Psoas muscle (tissue), 8 donors: ENCODE measurements around the gene CYP4F22. TPM values are rescaled to one million over a fixed set of nuclear protein-coding genes. Genes with fewer than 3 reads are reported as not detected.
"Not testable (repeated sequence)": the region's sequence is repeated elsewhere in the genome, so short reads cannot be mapped to it uniquely, and the experiment has no call there.

Experiments used
- ATAC-seq, 4 donors: fragments of 200-7000 bp; cut with Tn5 transposase; one replicate each; pipeline ENCODE4 v1.9.1; 2020; ENCODE audit warnings: moderate library complexity in 3 of 4, mild to moderate bottlenecking in 2 of 4
- DNase-seq, 2 donors: peaks; one replicate each; pipeline ENCODE4 v3.0.0-alpha.2; 2020
- H3K27ac ChIP-seq: fragments of 200-600 bp; one replicate; pipeline ENCODE4 v1.8.0; 2022
- H3K27me3 ChIP-seq, 3 donors: fragments of 200-600 bp in 1 of 3; one replicate each; pipeline versions ENCODE4 v1.6.1 to v1.8.0; 2013 to 2022; ENCODE audit warnings: low read length in 2 of 3, mild to moderate bottlenecking in 2 of 3, moderate library complexity in 1 of 3; ENCODE audit not compliant: insufficient read depth in 3 of 3
- H3K36me3 ChIP-seq, 2 donors: fragments of 200-600 bp in 1 of 2; one replicate each; pipeline versions ENCODE4 v1.6.1 to v1.8.0; 2013 to 2022; ENCODE audit warnings: low read depth in 1 of 2, mild to moderate bottlenecking in 1 of 2, moderate library complexity in 1 of 2; ENCODE audit not compliant: insufficient read depth in 1 of 2
- H3K4me1 ChIP-seq: fragments of 200-600 bp; one replicate; pipeline ENCODE4 v1.8.0; 2022
- H3K4me3 ChIP-seq: fragments of 200-600 bp; one replicate; pipeline ENCODE4 v1.8.0; 2022; ENCODE audit warnings: mild to moderate bottlenecking
- H3K9me3 ChIP-seq: fragments of 200-600 bp; one replicate; pipeline ENCODE4 v1.8.0; 2022
- WGBS, 3 donors: extraction: QIAGEN DNeasy Blood & Tissue Kit; methylation state at CpG; one replicate each; pipeline versions ENCODE4 v1.1.6 to v1.1.7; 2013; 5-methylcytosine and 5-hydroxymethylcytosine counted together
- intact Hi-C, 2 donors: fragments of 100-400 bp; cut with DNase I; formaldehyde crosslinking; loops; one replicate each; pipeline versions ENCODE4 v1.11.0 to v1.14.2; 2022
- polyA plus RNA-seq, 3 donors: library from polyadenylated mRNA; stranded (reverse); fragments of 200-250 nt; gene quantifications; one replicate each; pipeline ENCODE4 v1.2.3, GENCODE V29; 2013
- total RNA-seq, 4 donors: library from RNA; stranded (reverse); fragmentation: NEBNext Ultra II Directional in 2 of 4; extraction: Animal tissue kit (Norgen Biotek cat#: 25700) in 2 of 4; gene quantifications; one replicate each; pipeline versions ENCODE4 v1.2.1 to v1.2.4, GENCODE V29; 2021 to 2023
- TF ChIP-seq, protein P1 (sequence below): fragments of 200-600 bp; IDR thresholded peaks from one replicate; pipeline ENCODE4 v1.8.0; 2022; ENCODE audit warnings: antibody characterized with exemption
- donor health status: healthy with polysubstance abuse.
- donor health status: DM: no; HTN: no; CAD: no; lungs with moderate emphysema.
- donor health status: Bipolar disorder and iron deficiency.
- donor health status: healthy.
- donor health status: DM: yes; HTN: yes; CAD: no.
- donor health status: DM: no; HTN: no; CAD: no.
- donor health status: DM: no; HTN: no; CAD: no.
- donor health status: DM: yes; HTN: yes; CAD: no.

CYP4F22 gene
- total and polyA plus RNA-seq, 7 donors = 0.04 to 0.30 (median 0.23) TPM; not detected in 3

DNA sequence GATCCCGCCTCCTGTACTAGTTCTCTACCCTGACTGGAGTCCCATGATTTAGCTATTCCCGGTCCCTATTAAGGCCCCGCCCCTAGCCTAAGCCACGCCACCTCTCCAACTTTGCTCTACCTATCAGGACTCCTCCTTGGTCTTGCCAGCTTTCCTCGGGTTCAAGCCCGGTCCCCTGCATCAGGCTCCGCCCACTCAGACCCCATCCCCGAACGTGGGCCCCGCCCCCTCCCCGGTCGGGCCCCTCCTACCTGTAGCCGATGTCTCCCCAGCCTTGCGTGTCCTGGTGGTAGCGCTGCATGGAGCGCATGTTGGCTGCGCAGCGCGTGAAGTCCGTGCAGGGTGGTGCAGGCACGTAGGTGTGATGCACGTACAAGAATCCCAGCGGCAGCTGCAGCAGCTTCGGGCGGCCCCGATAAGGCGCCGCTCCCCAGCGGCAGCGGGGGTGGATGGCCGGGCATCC is 36.7 kb upstream of the CYP4F22 start:
- DNase-seq (no peak), ATAC-seq (no peak)
- TF ChIP-seq, protein P1, sequence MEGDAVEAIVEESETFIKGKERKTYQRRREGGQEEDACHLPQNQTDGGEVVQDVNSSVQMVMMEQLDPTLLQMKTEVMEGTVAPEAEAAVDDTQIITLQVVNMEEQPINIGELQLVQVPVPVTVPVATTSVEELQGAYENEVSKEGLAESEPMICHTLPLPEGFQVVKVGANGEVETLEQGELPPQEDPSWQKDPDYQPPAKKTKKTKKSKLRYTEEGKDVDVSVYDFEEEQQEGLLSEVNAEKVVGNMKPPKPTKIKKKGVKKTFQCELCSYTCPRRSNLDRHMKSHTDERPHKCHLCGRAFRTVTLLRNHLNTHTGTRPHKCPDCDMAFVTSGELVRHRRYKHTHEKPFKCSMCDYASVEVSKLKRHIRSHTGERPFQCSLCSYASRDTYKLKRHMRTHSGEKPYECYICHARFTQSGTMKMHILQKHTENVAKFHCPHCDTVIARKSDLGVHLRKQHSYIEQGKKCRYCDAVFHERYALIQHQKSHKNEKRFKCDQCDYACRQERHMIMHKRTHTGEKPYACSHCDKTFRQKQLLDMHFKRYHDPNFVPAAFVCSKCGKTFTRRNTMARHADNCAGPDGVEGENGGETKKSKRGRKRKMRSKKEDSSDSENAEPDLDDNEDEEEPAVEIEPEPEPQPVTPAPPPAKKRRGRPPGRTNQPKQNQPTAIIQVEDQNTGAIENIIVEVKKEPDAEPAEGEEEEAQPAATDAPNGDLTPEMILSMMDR = no peak
- H3K9me3 ChIP-seq = no peaks in the 10 kb centered on the region
- no peaks in the 10 kb centered on the region for H3K36me3 ChIP-seq
- WGBS, 3 donors = 47 to 58% (median 48%) methylated on average over 29 to 31 of the region's 31 CpGs
- no peaks in the 10 kb centered on the region for H3K4me1 ChIP-seq
- no peak overlapping the region for H3K27ac ChIP-seq
- no peak overlapping the region for H3K4me3 ChIP-seq
- intact Hi-C loops = no loop called here
- peaks cover 0 to 38% (median 12%) of the 10 kb centered on the region in 3 donors for H3K27me3 ChIP-seq

DNA sequence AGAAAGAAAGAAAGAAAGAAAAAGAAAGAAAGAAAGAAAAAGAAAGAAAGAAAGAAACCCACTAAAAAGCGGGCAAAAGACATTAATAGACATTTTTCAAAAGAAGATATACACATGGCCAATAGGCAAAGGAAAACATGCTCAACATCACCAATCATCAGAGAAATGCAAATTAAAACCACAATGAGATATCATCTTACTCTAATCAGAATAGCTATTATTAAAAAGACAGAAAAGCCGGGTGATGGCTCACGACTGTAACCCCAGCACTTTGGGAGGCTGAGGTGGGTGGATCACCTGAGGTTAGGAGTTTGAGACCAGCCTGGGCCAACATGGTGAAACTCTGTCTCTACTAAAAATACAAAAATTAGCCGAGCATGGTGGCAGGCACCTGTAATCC is 34.5 kb upstream of the CYP4F22 start:
- WGBS, 3 donors = 65 to 74% (median 71%) methylated on average over 4 of the region's 4 CpGs
- peaks cover 0 to 30% (median 10%) of the 10 kb centered on the region in 3 donors for H3K27me3 ChIP-seq
- H3K4me1 ChIP-seq, DNase-seq, H3K36me3 ChIP-seq, intact Hi-C loops, H3K9me3 ChIP-seq, H3K4me3 ChIP-seq, H3K27ac ChIP-seq, ATAC-seq: not testable (repeated sequence)

DNA sequence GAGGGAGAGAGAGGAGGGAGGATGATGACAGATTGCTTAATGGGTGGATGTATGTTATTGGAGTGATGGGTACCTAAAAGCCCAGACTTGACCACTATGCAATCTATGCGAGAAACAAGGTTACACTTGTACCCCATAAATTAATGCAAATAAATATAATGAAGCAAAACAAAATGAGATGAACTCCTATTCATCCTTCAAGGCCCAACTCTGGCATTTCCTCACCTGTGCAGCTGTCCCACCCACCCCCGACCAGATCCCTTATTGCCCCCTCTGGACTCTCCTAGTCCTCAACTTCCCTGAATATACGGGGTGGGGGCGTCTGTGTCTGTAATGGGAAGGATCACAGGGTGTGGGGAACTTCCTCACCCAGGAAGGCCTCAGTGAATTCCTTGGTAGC is 33.2 kb upstream of the CYP4F22 start:
- H3K9me3 ChIP-seq = no peaks in the 10 kb centered on the region
- no peaks in the 10 kb centered on the region for H3K4me1 ChIP-seq
- ATAC-seq (no peak), DNase-seq (no peak)
- H3K27me3 ChIP-seq = peaks cover 0 to 17% (median 0%) of the 10 kb centered on the region in 3 donors
- no peak overlapping the region for H3K4me3 ChIP-seq
- 74 to 82% (median 77%) methylated on average over 4 of the region's 4 CpGs for WGBS, 3 donors
- TF ChIP-seq, protein P1 = no peak
- no peaks in the 10 kb centered on the region for H3K36me3 ChIP-seq
- H3K27ac ChIP-seq = no peak overlapping the region
- intact Hi-C loops = no loop called here

DNA sequence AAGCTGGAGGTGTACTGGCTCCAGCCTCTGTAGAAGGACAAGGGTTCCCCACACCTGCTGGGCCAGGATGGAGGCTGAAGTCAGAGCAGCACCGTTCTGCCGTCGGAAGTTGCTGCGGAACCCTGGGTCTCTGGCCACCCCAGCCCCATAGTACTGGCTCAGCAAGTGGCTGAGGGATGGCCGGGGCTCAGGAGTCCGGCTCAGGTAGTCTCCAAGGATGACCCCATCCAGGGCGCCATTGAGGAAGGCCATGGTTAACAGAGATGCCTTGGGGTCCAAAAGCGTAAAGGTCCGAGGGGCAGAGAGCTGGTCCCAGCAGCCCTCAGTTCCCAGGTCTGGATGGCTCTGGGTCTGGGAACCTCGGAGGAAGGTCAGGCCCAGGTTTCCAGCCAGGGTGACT is 32.7 kb upstream of the CYP4F22 start:
- no peak for ATAC-seq
- intact Hi-C loops = no loop called here
- Histone ChIP-seq H3K36me3 (no peaks in the 10 kb centered on the region), H3K9me3 (no peaks in the 10 kb centered on the region), H3K4me1 (no peaks in the 10 kb centered on the region), H3K27me3 (peaks cover 0 to 13% (median 0%) of the 10 kb centered on the region in 3 donors), H3K4me3 (no peak overlapping the region), H3K27ac (no peak overlapping the region)
- TF ChIP-seq, protein P1 = no peak
- no peak for DNase-seq
- 77 to 84% (median 80%) methylated on average over 10 of the region's 10 CpGs for WGBS, 3 donors

DNA sequence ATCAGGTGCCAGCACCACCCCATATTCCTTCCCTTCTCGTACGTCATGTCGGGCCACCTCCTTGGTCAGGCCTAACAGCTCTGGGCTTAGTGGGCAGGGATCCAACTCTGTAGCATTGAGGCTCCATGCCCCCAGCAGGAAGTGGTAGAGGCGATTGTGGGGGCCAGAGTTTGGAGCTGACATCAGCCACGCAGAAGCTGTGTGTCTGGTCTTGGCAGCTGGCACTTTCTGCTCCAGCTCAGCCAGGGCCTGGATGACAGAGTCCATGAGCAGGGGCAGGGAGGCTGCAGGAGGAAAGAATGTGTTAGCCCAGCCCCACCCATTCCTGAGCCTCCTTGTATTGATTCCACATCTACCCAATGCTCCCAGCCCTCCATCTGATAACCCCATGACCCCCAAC is 32.0 kb upstream of the CYP4F22 start:
- no peaks in the 10 kb centered on the region for H3K36me3 ChIP-seq
- H3K27me3 ChIP-seq = peaks cover 0 to 6% (median 0%) of the 10 kb centered on the region in 3 donors
- H3K27ac ChIP-seq = no peak overlapping the region
- H3K9me3 ChIP-seq = no peaks in the 10 kb centered on the region
- TF ChIP-seq, protein P1 = no peak
- no peak for ATAC-seq
- DNase-seq = no peak
- 59 to 72% (median 61%) methylated on average over 5 of the region's 5 CpGs for WGBS, 3 donors
- H3K4me3 ChIP-seq = no peak overlapping the region
- intact Hi-C loops = no loop called here
- no peaks in the 10 kb centered on the region for H3K4me1 ChIP-seq
